IMR-90 (cell line): ENCODE data around the gene ANKLE1. TPM values are rescaled to one million over a fixed set of nuclear protein-coding genes. Genes with fewer than 3 reads are reported as not detected.

Experiments used
- ATAC-seq: fragments of 200-7000 bp; cut with Tn5 transposase; 2 replicates; pipeline ENCODE4 v1.9.1; 2020; ENCODE audit warnings: low read depth, mild to moderate bottlenecking, moderate library complexity
- BruUV-seq: library from RNA; stranded (reverse); fragments of 400-500 nt; replicated peaks from 2 replicates; lab custom pipeline; 2021; lab: Mats Ljungman, UMichigan
- CTCF ChIA-PET: fragments of 300-600 bp; formaldehyde crosslinking; extraction: SDS; loops from one replicate; lab custom pipeline; 2021; ENCODE audit warnings: antibody characterized with exemption; lab: Yijun Ruan, JAX
- POLR2A ChIA-PET: fragments of 300-600 bp; sonication (Branson Sonifier 250); formaldehyde crosslinking; loops from one replicate; lab custom pipeline; 2022; ENCODE audit warnings: antibody characterized with exemption; ENCODE audit not compliant: unreplicated experiment; lab: Charles Lee
- DNase-seq: peaks from one replicate; pipeline ENCODE4 v3.0.0; 2013
- H2AFZ ChIP-seq: replicated peaks from 2 replicates; pipeline ENCODE3; 2013; ENCODE audit warnings: low read length, mild to moderate bottlenecking; ENCODE audit not compliant: poor library complexity
- H2AK5ac ChIP-seq: 2 replicates; pipeline ENCODE4 v1.6.1; 2013; ENCODE audit warnings: low read depth, low read length, inconsistent platforms
- H2AK9ac ChIP-seq: replicated peaks from 2 replicates; pipeline ENCODE3; 2013; ENCODE audit warnings: mild to moderate bottlenecking, low read depth, low read length, moderate library complexity; ENCODE audit not compliant: poor library complexity
- H2BK120ac ChIP-seq: 2 replicates; pipeline ENCODE4 v1.6.1; 2013; ENCODE audit warnings: low read depth, low read length, inconsistent platforms
- H2BK15ac ChIP-seq: 3 replicates; pipeline ENCODE4 v1.6.1; 2013; ENCODE audit warnings: low read depth, low read length, inconsistent platforms
- H2BK20ac ChIP-seq: 2 replicates; pipeline ENCODE4 v1.6.1; 2013; ENCODE audit warnings: low read depth, mild to moderate bottlenecking, inconsistent platforms, low read length, moderate library complexity
- H2BK5ac ChIP-seq: 2 replicates; pipeline ENCODE4 v1.6.1; 2013; ENCODE audit warnings: mild to moderate bottlenecking, low read depth, low read length, inconsistent platforms; ENCODE audit not compliant: poor library complexity, severe bottlenecking
- H3K14ac ChIP-seq: replicated peaks from 2 replicates; pipeline ENCODE4 v1.6.1; 2013; ENCODE audit warnings: low read depth, low read length, inconsistent platforms
- H3K18ac ChIP-seq: 2 replicates; pipeline ENCODE4 v1.6.1; 2013; ENCODE audit warnings: low read depth, low read length, control low read depth
- H3K23ac ChIP-seq: 2 replicates; pipeline ENCODE4 v1.6.1; 2013; ENCODE audit warnings: low read depth, low read length, inconsistent platforms
- H3K27ac ChIP-seq: 2 replicates; pipeline ENCODE4 v1.5.1; 2013; ENCODE audit warnings: mild to moderate bottlenecking, control low read depth, low read length; ENCODE audit not compliant: insufficient read depth
- H3K27me3 ChIP-seq: 2 replicates; pipeline ENCODE4 v1.6.1; 2013; ENCODE audit warnings: low read length; ENCODE audit not compliant: control insufficient read depth, insufficient read depth
- H3K36me3 ChIP-seq: 2 replicates; pipeline ENCODE4 v1.6.1; 2013; ENCODE audit warnings: low read length, mixed read lengths; ENCODE audit not compliant: control insufficient read depth, insufficient read depth
- H3K4ac ChIP-seq: 2 replicates; pipeline ENCODE4 v1.6.1; 2013; ENCODE audit warnings: low read depth, low read length, inconsistent platforms
- H3K4me1 ChIP-seq: 2 replicates; pipeline ENCODE4 v1.6.1; 2013; ENCODE audit warnings: low read length, mixed read lengths; ENCODE audit not compliant: control insufficient read depth, insufficient read depth
- H3K4me2 ChIP-seq: 2 replicates; pipeline ENCODE4 v1.6.1; 2013; ENCODE audit warnings: low read depth, mild to moderate bottlenecking, control low read depth, low read length, moderate library complexity
- H3K4me3 ChIP-seq: 2 replicates; pipeline ENCODE4 v1.5.1; 2013; ENCODE audit warnings: low read depth, mild to moderate bottlenecking, control low read depth, low read length, moderate library complexity; ENCODE audit not compliant: insufficient read depth
- H3K56ac ChIP-seq: 2 replicates; pipeline ENCODE4 v1.6.1; 2013; ENCODE audit warnings: low read length, inconsistent platforms; ENCODE audit not compliant: insufficient read depth; ENCODE audit errors: extremely low read depth
- H3K79me1 ChIP-seq, 2 experiments: 2 replicates each; pipeline ENCODE4 v1.6.1; 2013; ENCODE audit warnings: low read length in 2 of 2, inconsistent platforms in 1 of 2, low read depth in 1 of 2
- H3K9ac ChIP-seq: 2 replicates; pipeline ENCODE4 v1.6.1; 2013; ENCODE audit warnings: low read depth, low read length, control low read depth
- H3K9me1 ChIP-seq: 2 replicates; pipeline ENCODE4 v1.6.1; 2013; ENCODE audit warnings: low read length, inconsistent platforms; ENCODE audit not compliant: insufficient read depth
- H3K9me3 ChIP-seq: 2 replicates; pipeline ENCODE4 v1.6.1; 2013; ENCODE audit warnings: low read length; ENCODE audit not compliant: control insufficient read depth, insufficient read depth
- H4K20me1 ChIP-seq: 2 replicates; pipeline ENCODE4 v1.6.1; 2013; ENCODE audit warnings: low read length, inconsistent platforms; ENCODE audit not compliant: insufficient read depth
- H4K5ac ChIP-seq: 2 replicates; pipeline ENCODE4 v1.6.1; 2013; ENCODE audit warnings: mild to moderate bottlenecking, low read depth, low read length, control low read depth
- H4K8ac ChIP-seq, 2 experiments: 2 replicates each; pipeline ENCODE4 v1.6.1; 2013; ENCODE audit warnings: low read depth in 2 of 2, low read length in 2 of 2, control low read depth in 1 of 2, inconsistent platforms in 1 of 2
- H4K91ac ChIP-seq: 2 replicates; pipeline ENCODE4 v1.6.1; 2013; ENCODE audit warnings: low read depth, low read length, inconsistent platforms; ENCODE audit not compliant: insufficient read depth
- ELK1 ChIP-seq: fragments of 150-350 bp; IDR thresholded peaks from 2 replicates; pipeline ENCODE4 v1.6.1; 2016; ENCODE audit warnings: low read depth, mild to moderate bottlenecking, low read length, moderate library complexity, borderline replicate concordance
- FOS ChIP-seq: fragments of 150-350 bp; IDR thresholded peaks from 2 replicates; pipeline ENCODE4 v1.6.1; 2016; ENCODE audit warnings: low read depth, low read length
- WGBS, 2 experiments: methylation state at CpG; one replicate each; pipeline versions ENCODE4 v1.1.5 to v1.1.7; 2013; ENCODE audit warnings: missing lambda C conversion rate in 2 of 2; ENCODE audit not compliant: insufficient read length in 1 of 2; ENCODE audit errors: extremely low coverage in 2 of 2; 5-methylcytosine and 5-hydroxymethylcytosine counted together
- dilution Hi-C: fragments of 300-500 bp; cut with HindIII; formaldehyde crosslinking; loops from one replicate; pipeline ENCODE4 v1.14.3; 2018; ENCODE audit warnings: low sequenced_read_pairs; ENCODE audit not compliant: unreplicated experiment
- in situ Hi-C: fragments of 300-500 bp; cut with MboI; formaldehyde crosslinking; loops from 3 replicates; pipeline ENCODE4 v1.14.3; 2019; ENCODE audit warnings: low sequenced_read_pairs, inconsistent platforms, mixed read lengths
- intact Hi-C: fragments of 100-400 bp; cut with micrococcal nuclease; formaldehyde crosslinking; loops from 2 replicates; pipeline ENCODE4 v1.10.0; 2022
- polyA plus RNA-seq, 3 experiments: library from polyadenylated mRNA; depleted of rRNA; stranded (reverse); fragments of >200 nt; gene quantifications; 2 replicates each; pipeline ENCODE4 v1.2.3, GENCODE V29; 2012; ENCODE audit warnings: low replicate concordance in 1 of 3
- total RNA-seq: library from RNA; depleted of rRNA; stranded (reverse); fragments of >200 nt; gene quantifications from 2 replicates; pipeline ENCODE4 v1.2.3, GENCODE V29; 2012

Gene ANKLE1
- total and polyA plus RNA-seq, 2 of the 4 experiments (the other 2 are of a cell fraction), result under 0.01 to 0.87 TPM

- Histone ChIP-seq H3K56ac (no peak overlapping the region), H3K4me3 (no peak overlapping the region), H3K14ac (no peak overlapping the region), H3K27me3 (no peaks in the 10 kb centered on the region), H2BK20ac (no peak overlapping the region), H4K91ac (no peak overlapping the region), H2BK120ac (no peak overlapping the region), H3K4me2 (peak overlapping the region; percentile 17; the same call in 1 of the 2 replicates), H2AFZ (no peak overlapping the region), H2BK5ac (no peak overlapping the region), H3K18ac (no peak overlapping the region), H3K9me3 (no peaks in the 10 kb centered on the region), H2AK9ac (peak overlapping the region; percentile 42), H3K36me3 (peaks cover 15% of the 10 kb centered on the region; the same call in 1 of the 2 replicates), H3K27ac (no peak overlapping the region), H4K5ac (no peak overlapping the region), H3K9ac (no peak overlapping the region), H3K23ac (peak overlapping the region; percentile 91; the same call in 1 of the 2 replicates), H4K8ac (peak overlapping the region in 1 of 2 experiments; percentile 48; a peak in 1 of 4 replicates), H2BK15ac (no peak overlapping the region), H3K79me1 (peaks cover 29 to 55% of the 10 kb centered on the region in 2 experiments), H2AK5ac (peak overlapping the region; percentile 80; the same call in 1 of the 2 replicates), H3K4me1 (peaks cover 10% of the 10 kb centered on the region), H3K4ac (peak overlapping the region; percentile 60), H3K9me1 (0 out of 2 replicates have a peak, but pooled peaks cover 3% of the 10 kb centered on the region), H4K20me1 (peaks cover 28% of the 10 kb centered on the region)
- ATAC-seq (no peak), DNase-seq (no peak)
- intact Hi-C loops (no loop called here), dilution Hi-C loops (no loop called here), in situ Hi-C loops (no loop called here)
- no peak for TF ChIP-seq ELK1
- no peak for TF ChIP-seq FOS
- no TSS peak for BruUV-seq
- CTCF ChIA-PET, result no interaction called here
- WGBS, 2 experiments, result no CpG with 5 or more reads among the region's 8 CpGs
- POLR2A ChIA-PET, result no interaction called here
Observed at GRCh38 chr19:17242431-17243208, 39.1 kb upstream of the ANKLE1 start.
